Endometrium (tissue), 2 donors: ENCODE data around the gene NOM1.

Experiments used
- FAIRE-seq: peaks from 2 replicates; lab custom pipeline; 2012; peaks lifted over from hg19 to GRCh38; lab: Jason Lieb, UNC
- donor health status: control.
- donor health status: control.

NOM1 gene

GRCh38 chr7:157004521-157005455, 55.3 kb downstream of the NOM1 start:
- FAIRE-seq: no peak

- FAIRE-seq: no peak
Measured at GRCh38 chr7:157005456-157006204, 56.1 kb downstream of the NOM1 start.

GRCh38 chr7:157006205-157006747, 56.8 kb downstream of the NOM1 start:
- FAIRE-seq: no peak

GRCh38 chr7:157006829-157007469, 57.4 kb downstream of the NOM1 start:
- no peak for FAIRE-seq

GRCh38 chr7:157007470-157008066, 58.1 kb downstream of the NOM1 start:
- no peak for FAIRE-seq

GRCh38 chr7:157008206-157009169, 59.0 kb downstream of the NOM1 start:
- no peak for FAIRE-seq

- FAIRE-seq: no peak
Measured at GRCh38 chr7:157009170-157009777, 59.8 kb downstream of the NOM1 start.

- FAIRE-seq: no peak
Measured at GRCh38 chr7:157009778-157010587, 60.5 kb downstream of the NOM1 start.

- FAIRE-seq: no peak
Measured at GRCh38 chr7:157010588-157011332, 61.2 kb downstream of the NOM1 start, which contains the start of gene MNX1. Gene MNX1, minus strand, starts transcription at chr7:157010663. Its CDS starts 313 bp downstream, at chr7:157010350.

- no peak for FAIRE-seq
Measured at GRCh38 chr7:157011333-157012112, 62.0 kb downstream of the NOM1 start.

GRCh38 chr7:157012113-157012547, 62.6 kb downstream of the NOM1 start:
- FAIRE-seq: no peak

GRCh38 chr7:157013101-157013500, 63.6 kb downstream of the NOM1 start:
- FAIRE-seq: no peak

- FAIRE-seq: no peak
Measured at GRCh38 chr7:157013602-157014549, 64.4 kb downstream of the NOM1 start.

- FAIRE-seq: no peak
Measured at GRCh38 chr7:157014635-157015555, 65.4 kb downstream of the NOM1 start.

GRCh38 chr7:157016024-157016351, 66.5 kb downstream of the NOM1 start:
- FAIRE-seq: no peak
